Measurements from ENCODE around the gene MKNK1.
A peak's percentile ranks its signal among the peaks of the same experiment; 100 is the strongest.
"Not testable (repeated sequence)": the region's sequence is repeated elsewhere in the genome, so short reads cannot be mapped to it uniquely, and the experiment has no call there.

Gene MKNK1

DNA sequence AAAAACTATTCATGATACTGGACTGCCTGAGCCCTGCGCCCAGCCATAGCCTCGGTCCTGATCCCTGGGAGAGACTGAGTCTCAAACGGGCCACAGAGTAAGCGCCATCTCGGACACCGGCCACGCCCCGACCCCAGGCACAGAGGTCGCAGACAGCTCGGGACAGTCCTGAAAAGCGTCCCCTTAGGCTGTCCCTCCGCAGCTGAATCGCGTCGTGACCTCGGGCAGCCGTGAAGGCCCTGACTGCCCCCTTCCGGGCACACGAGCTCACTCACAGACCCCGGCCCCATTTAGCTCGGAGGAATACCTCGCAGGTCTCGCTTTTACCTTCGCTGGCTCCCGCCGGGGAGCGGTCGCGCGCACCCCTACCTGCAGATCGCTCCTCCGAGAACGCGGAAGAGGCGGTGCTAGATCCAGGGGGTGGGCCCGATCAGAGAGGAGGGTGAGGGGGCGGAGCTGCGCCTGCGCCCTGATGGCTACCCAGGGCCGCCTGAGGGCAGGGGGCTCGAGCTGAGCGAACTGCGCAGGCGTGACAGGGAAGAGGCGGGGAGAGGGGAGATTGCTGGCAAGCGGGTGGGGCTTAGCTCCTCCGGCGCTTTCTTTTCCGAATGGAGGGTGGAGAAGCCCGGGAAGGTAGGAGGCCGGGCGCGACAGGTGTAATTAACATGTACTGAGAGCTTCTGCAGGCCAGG, at the start of gene MKNK1:
Gene MKNK1 (minus strand): TSS at position 411 of the 692 bp plus-strand sequence. CDS start 20,941 bp downstream, outside the sequence.
- peak within 1 kb of the TSS; percentile 26 for H3K27ac ChIP-seq

GRCh38 chr1:46653405-46653958, 49.4 kb upstream of the MKNK1 start:
- DNase-seq (ENCODE audit: low read depth, low spot score): no peak
- H3K27ac ChIP-seq: no peak overlapping the region

More for the DNA sequence above, at the start of gene MKNK1:
- DNase-seq (ENCODE audit: low read depth, low spot score): peak; percentile 56

- no peak for DNase-seq (ENCODE audit: low read depth, low spot score)
- H3K27ac ChIP-seq: no peak overlapping the region
These were observed 48.4 kb upstream of the MKNK1 start for GRCh38 chr1:46652321-46653100.

DNA sequence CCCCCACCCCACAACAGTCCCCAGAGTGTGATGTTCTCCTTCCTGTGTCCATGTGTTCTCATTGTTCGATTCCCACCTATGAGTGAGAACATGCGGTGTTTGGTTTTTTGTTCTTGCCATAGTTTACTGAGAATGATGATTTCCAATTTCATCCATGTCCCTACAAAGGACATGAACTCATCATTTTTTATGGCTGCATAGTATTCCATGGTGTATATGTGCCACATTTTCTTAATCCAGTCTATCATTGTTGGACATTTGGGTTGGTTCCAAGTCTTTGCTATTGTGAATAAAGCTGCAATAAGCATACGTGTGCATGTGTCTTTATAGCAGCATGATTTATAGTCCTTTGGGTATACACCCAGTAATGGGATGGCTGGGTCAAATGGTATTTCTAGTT, 47.1 kb upstream of the MKNK1 start:
- not testable (repeated sequence) for DNase-seq (ENCODE audit: low read depth, low spot score); H3K27ac ChIP-seq

GRCh38 chr1:46650491-46650890, 46.4 kb upstream of the MKNK1 start:
- no peak for DNase-seq (ENCODE audit: low read depth, low spot score)
- no peak overlapping the region for H3K27ac ChIP-seq

DNA sequence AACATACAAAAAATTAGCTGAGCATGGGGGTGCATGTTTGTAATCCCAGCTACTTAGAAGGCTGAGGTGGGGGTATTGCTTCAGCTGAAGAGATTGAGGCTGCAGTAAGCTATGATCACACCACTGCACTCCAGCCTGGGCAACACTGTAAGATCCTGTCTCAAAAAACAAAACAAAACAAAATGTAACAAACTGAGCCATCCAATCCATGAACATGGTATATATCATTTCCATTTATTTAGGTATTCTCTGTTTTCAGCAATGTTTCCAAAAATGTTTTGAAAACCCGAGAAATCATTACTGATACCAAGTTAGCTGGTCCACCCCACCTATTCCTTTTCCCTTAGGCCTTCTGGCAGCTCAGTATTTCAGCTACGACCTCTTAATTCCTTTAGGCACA, 45.7 kb upstream of the MKNK1 start:
- DNase-seq (ENCODE audit: low read depth, low spot score): no peak
- no peak overlapping the region for H3K27ac ChIP-seq

- no peak for DNase-seq (ENCODE audit: low read depth, low spot score)
- no peak overlapping the region for H3K27ac ChIP-seq
These were observed 43.5 kb upstream of the MKNK1 start for GRCh38 chr1:46647611-46648010.

- no peak for DNase-seq (ENCODE audit: low read depth, low spot score)
These were observed 42.8 kb upstream of the MKNK1 start for GRCh38 chr1:46646844-46647243.

DNA sequence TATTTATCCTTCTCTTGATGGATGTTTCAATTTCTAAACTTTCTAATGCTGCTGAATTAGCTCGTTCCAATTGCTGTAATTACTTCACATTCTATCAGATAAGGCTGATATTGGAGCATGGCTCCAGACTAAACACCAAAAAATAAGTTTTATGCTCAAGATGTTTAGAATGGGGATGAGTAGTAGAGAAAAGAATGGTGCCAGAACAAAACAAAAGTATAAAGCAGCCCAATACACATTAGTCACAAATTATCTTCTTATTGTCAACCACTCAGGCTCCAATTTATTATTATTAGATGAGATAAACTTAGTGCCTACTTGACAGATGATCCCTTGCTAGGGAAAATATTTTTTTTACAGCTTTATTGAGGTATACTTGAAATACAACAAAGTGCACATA, 42.3 kb upstream of the MKNK1 start:
- DNase-seq (ENCODE audit: low read depth, low spot score): no peak
- no peak overlapping the region for H3K27ac ChIP-seq

More at GRCh38 chr1:46646844-46647243, 42.8 kb upstream of the MKNK1 start:
- H3K27ac ChIP-seq: no peak overlapping the region

DNA sequence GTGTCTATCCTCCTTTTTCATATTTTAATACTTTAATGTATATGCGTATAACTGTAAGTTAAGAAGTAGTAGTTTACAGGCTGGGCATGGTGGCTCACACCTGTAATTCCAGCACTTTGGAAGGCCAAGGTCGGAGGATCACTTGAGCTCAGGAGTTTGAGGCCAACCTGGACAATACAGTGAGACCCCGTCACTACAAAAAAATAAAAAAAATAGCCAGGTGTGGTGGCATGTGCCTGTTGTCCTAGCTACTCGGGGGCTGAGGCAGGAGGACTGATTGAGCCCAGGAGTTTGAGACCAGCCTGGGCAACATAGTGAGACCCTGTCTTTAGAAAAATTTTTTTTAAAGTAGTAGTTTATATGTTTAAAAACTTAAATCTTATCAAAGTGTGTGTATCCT, 41.7 kb upstream of the MKNK1 start:
- DNase-seq (ENCODE audit: low read depth, low spot score): no peak
- H3K27ac ChIP-seq: no peak overlapping the region

GRCh38 chr1:46643368-46643775, 39.3 kb upstream of the MKNK1 start:
- H3K27ac ChIP-seq: peak overlapping the region; percentile 2
- DNase-seq (ENCODE audit: low read depth, low spot score): peak; percentile 57

GRCh38 chr1:46642115-46642680, 38.1 kb upstream of the MKNK1 start:
- no peak for DNase-seq (ENCODE audit: low read depth, low spot score)
- H3K27ac ChIP-seq: no peak overlapping the region

- no peak for DNase-seq (ENCODE audit: low read depth, low spot score)
- peak overlapping the region; percentile 12 for H3K27ac ChIP-seq
These were observed 35.5 kb upstream of the MKNK1 start for GRCh38 chr1:46639547-46639946.

DNA sequence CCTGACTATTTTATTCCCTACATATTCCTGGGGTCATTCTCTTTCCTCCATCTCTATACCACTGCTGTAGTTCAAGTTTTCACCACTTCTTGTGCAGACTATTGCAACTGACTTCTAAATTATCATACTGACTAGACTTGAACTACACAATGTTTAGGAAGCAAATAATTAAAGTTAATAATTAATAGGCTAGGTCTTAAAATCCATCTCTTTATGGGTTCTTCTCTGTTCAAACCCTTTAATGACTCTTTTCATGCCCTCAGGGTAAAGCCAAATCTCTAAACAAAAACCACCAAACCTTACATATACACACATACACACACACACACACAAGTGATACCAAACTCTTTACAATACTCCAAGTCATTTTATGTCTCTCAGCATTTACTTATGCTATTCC, 34.9 kb upstream of the MKNK1 start:
- no peak overlapping the region for H3K27ac ChIP-seq
- no peak for DNase-seq (ENCODE audit: low read depth, low spot score)

GRCh38 chr1:46637444-46638083, 33.5 kb upstream of the MKNK1 start:
- DNase-seq (ENCODE audit: low read depth, low spot score): no peak

DNA sequence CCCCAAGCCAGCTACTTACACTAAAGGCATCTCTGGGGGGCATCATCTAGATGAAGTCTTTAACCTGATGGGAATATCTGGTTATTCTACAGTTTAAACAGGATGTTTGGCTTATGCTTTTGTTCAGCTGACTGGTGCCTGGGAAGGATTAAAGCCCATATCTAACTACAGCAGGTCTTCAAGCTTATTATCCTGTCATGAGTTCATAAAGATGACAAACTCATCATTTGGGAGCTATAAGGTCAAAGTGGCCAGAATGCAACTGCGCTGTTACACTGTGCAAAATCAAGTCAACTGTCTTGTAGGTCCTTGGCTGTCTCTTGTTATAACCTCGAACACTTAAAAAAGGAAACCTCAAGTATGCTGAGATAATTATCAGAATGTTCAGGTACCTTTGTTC, 31.1 kb upstream of the MKNK1 start:
- DNase-seq (ENCODE audit: low read depth, low spot score): no peak
- no peak overlapping the region for H3K27ac ChIP-seq

More at GRCh38 chr1:46637444-46638083, 33.5 kb upstream of the MKNK1 start:
- no peak overlapping the region for H3K27ac ChIP-seq

DNA sequence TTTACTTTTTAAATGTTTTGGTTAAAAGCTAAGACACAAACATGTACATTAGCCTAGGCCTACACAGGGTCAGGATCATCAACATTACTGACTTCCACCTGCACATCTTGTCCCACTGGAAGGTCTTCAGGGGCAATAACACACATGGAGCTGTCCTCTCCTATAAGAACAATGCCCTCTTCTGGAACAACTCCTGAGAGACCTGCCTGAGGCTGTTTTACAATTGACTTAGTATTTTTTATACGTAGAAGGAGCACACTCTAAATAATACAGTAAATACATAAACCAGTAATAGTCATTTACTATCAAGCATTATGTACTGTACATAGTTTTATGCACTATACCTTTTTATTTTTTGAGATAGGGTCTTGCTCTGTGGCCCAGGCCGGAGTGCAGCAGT, 26.7 kb upstream of the MKNK1 start:
- H3K27ac ChIP-seq: no peak overlapping the region
- DNase-seq (ENCODE audit: low read depth, low spot score): no peak

DNA sequence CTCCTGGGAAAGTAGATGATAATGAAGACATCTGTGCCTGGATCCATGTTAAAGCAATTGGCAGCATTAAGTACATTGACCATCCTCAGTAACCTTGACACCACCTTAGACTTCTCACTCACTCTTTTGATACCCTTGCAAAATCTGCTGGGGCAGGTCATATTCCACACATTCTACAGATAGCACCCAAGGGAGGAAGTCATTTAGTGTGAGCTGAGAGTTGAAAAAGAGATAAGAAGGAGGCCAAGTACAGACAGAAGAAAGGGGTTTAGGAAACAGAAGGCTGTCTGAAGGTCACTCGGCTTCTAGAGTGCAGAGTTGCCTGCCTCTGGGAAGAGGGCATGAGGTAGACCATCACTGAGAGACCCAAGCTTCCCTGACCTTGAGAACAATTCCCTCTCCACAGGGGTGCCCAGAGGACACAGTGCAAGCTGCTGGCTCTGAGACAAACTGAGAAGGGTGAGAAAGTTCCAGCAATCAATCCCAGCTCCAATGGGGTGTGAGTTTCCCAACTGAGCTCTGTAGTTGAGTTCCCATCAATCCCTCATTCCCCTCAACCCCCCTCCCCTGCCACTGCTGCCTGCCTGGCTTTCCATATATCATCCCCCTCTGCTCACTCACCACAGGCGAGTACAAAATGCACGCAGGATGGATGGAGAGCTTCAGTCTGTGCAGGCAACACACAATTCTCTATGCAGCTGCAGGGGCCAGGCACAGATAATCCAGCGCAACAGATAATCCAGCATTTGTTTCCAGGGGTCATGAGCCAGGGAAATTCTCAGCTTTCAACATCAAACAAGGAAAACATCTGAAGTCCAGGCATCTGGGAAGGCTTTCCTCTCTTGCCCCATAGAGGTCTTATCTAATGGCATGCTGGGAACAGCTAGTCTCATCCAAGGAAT, 19.9 kb upstream of the MKNK1 start:
- H3K27ac ChIP-seq: no peak overlapping the region
- DNase-seq (ENCODE audit: low read depth, low spot score): no peak

DNA sequence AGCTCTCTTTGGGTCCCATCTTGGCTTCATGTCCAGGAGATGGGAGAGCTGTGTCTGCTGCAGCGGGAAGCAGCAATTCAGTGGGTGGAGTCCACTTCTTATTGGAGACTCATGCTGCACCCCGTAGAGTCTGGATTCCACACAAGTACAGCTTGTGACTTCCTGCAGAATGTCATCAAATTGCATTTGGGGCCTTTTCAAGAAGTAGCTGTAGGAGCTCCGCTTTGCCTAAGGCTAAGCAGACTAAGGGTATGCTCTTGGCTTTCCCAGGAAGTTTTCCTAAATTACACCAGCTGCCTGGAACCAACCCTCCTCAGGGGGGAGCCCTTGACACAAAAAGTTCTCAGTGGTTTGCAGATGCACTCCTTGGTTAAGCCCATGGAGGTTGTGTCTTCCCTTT, 18.3 kb upstream of the MKNK1 start:
- peak overlapping the region; percentile 32 for H3K27ac ChIP-seq
- DNase-seq (ENCODE audit: low read depth, low spot score): no peak
